Retinal pigment epithelial cell (primary cell): ENCODE results near the gene MEIOB.

Source experiments
- DNase-seq: peaks from one replicate; pipeline ENCODE4 v3.0.0-alpha.2; 2010; ENCODE audit warnings: low read depth
- H3K4me3 ChIP-seq: 2 replicates; pipeline ENCODE4 v1.5.1; 2011; ENCODE audit warnings: mild to moderate bottlenecking, low read length, control low read depth, moderate library complexity
- CTCF ChIP-seq: conservative IDR thresholded peaks from 2 replicates; pipeline ENCODE4 v1.5.1; 2011; ENCODE audit warnings: low read depth, low read length, control low read depth, inconsistent platforms

MEIOB gene

GRCh38 chr16:1816396-1817275 lies 55.3 kb downstream of the MEIOB start:
- TF ChIP-seq CTCF, result no peak
- no peak for DNase-seq
- no peak overlapping the region for H3K4me3 ChIP-seq

GRCh38 chr16:1815461-1815860 lies 56.5 kb downstream of the MEIOB start:
- DNase-seq, result no peak
- TF ChIP-seq CTCF, result no peak
- H3K4me3 ChIP-seq, result no peak overlapping the region

- TF ChIP-seq CTCF, result peak; percentile 61
- DNase-seq, result no peak
- no peak overlapping the region for H3K4me3 ChIP-seq
Measured at GRCh38 chr16:1812732-1813163, 59.2 kb downstream of the MEIOB start.

- no peak overlapping the region for H3K4me3 ChIP-seq
- DNase-seq, result no peak
- no peak for TF ChIP-seq CTCF
Measured at GRCh38 chr16:1810536-1810935, 61.4 kb downstream of the MEIOB start.

GRCh38 chr16:1810106-1810505 lies 61.9 kb downstream of the MEIOB start:
- no peak for TF ChIP-seq CTCF
- no peak overlapping the region for H3K4me3 ChIP-seq

GRCh38 chr16:1809281-1809801 lies 62.6 kb downstream of the MEIOB start:
- no peak for TF ChIP-seq CTCF

More at GRCh38 chr16:1810106-1810505, 61.9 kb downstream of the MEIOB start:
- no peak for DNase-seq

GRCh38 chr16:1808691-1809090 lies 63.3 kb downstream of the MEIOB start:
- no peak for TF ChIP-seq CTCF

More at GRCh38 chr16:1809281-1809801, 62.6 kb downstream of the MEIOB start:
- H3K4me3 ChIP-seq, result no peak overlapping the region
- DNase-seq, result no peak

More at GRCh38 chr16:1808691-1809090, 63.3 kb downstream of the MEIOB start:
- DNase-seq, result no peak
- no peak overlapping the region for H3K4me3 ChIP-seq
